ENCODE data around the gene ENO3. TPM values are rescaled to one million over a fixed set of nuclear protein-coding genes. Genes with fewer than 3 reads are reported as not detected.

Gene ENO3
- polyA plus RNA-seq, 1 of the 3 experiments (the other 2 are of a cell fraction) = 29.2 TPM

GRCh38 chr17:4971826-4972225 is 20.9 kb downstream of the ENO3 start:
- no peaks in the 10 kb centered on the region for H3K27me3 ChIP-seq (ENCODE audit: insufficient read depth)
- TF ChIP-seq SIN3A (IDR thresholded peaks at IDR 0.05; ENCODE audit: borderline replicate concordance, low read depth, low read length) (no peak), MEF2A (IDR thresholded peaks at IDR 0.05; ENCODE audit: borderline replicate concordance, low read depth) (no peak), NFIC (IDR thresholded peaks at IDR 0.05; ENCODE audit: borderline replicate concordance) (no peak), RCOR1 (IDR thresholded peaks at IDR 0.05; ENCODE audit: low read length) (no peak), USF1 (IDR thresholded peaks at IDR 0.05; ENCODE audit: borderline replicate concordance, low read depth) (no peak), ELF1 (IDR thresholded peaks at IDR 0.05) (no peak), NRF1 (IDR thresholded peaks at IDR 0.05; ENCODE audit: low read depth, low read length) (no peak), MXI1 (IDR thresholded peaks at IDR 0.05; ENCODE audit: low read depth, low read length) (no peak), TEAD4 (IDR thresholded peaks at IDR 0.05; ENCODE audit: borderline replicate concordance, insufficient read depth) (no peak), CTCF (IDR thresholded peaks at IDR 0.05) (no peak), FOXJ3 (CRISPR knock-in tag; IDR thresholded peaks at IDR 0.05) (no peak), FOSL2 (IDR thresholded peaks at IDR 0.05; ENCODE audit: borderline replicate concordance, low read depth) (no peak), REST (IDR thresholded peaks at IDR 0.05; ENCODE audit: low read depth, low read length) (no peak), TCF12 (IDR thresholded peaks at IDR 0.05) (no peak), JUND (IDR thresholded peaks at IDR 0.05) (no peak), EP300 (IDR thresholded peaks at IDR 0.05; ENCODE audit: borderline replicate concordance in 1 of 2, low read depth in 1 of 2, low read length in 1 of 2) (no peak)
- TF ChIP-seq, protein P1, sequence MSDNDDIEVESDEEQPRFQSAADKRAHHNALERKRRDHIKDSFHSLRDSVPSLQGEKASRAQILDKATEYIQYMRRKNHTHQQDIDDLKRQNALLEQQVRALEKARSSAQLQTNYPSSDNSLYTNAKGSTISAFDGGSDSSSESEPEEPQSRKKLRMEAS (IDR thresholded peaks at IDR 0.05; ENCODE audit: low read depth) = no peak
- TF ChIP-seq, protein P2, sequence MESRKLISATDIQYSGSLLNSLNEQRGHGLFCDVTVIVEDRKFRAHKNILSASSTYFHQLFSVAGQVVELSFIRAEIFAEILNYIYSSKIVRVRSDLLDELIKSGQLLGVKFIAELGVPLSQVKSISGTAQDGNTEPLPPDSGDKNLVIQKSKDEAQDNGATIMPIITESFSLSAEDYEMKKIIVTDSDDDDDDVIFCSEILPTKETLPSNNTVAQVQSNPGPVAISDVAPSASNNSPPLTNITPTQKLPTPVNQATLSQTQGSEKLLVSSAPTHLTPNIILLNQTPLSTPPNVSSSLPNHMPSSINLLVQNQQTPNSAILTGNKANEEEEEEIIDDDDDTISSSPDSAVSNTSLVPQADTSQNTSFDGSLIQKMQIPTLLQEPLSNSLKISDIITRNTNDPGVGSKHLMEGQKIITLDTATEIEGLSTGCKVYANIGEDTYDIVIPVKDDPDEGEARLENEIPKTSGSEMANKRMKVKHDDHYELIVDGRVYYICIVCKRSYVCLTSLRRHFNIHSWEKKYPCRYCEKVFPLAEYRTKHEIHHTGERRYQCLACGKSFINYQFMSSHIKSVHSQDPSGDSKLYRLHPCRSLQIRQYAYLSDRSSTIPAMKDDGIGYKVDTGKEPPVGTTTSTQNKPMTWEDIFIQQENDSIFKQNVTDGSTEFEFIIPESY (IDR thresholded peaks at IDR 0.05; ENCODE audit: borderline replicate concordance, low read depth) = no peak
- TF ChIP-seq, protein P3, sequence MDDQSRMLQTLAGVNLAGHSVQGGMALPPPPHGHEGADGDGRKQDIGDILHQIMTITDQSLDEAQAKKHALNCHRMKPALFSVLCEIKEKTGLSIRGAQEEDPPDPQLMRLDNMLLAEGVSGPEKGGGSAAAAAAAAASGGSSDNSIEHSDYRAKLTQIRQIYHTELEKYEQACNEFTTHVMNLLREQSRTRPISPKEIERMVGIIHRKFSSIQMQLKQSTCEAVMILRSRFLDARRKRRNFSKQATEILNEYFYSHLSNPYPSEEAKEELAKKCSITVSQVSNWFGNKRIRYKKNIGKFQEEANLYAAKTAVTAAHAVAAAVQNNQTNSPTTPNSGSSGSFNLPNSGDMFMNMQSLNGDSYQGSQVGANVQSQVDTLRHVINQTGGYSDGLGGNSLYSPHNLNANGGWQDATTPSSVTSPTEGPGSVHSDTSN (IDR thresholded peaks at IDR 0.05) = no peak
- TF ChIP-seq, protein P4, sequence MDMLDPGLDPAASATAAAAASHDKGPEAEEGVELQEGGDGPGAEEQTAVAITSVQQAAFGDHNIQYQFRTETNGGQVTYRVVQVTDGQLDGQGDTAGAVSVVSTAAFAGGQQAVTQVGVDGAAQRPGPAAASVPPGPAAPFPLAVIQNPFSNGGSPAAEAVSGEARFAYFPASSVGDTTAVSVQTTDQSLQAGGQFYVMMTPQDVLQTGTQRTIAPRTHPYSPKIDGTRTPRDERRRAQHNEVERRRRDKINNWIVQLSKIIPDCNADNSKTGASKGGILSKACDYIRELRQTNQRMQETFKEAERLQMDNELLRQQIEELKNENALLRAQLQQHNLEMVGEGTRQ (IDR thresholded peaks at IDR 0.05; ENCODE audit: borderline replicate concordance, low read depth, low read length) = no peak

More at GRCh38 chr17:4971826-4972225, 20.9 kb downstream of the ENO3 start:
- CTCF ChIA-PET = interaction anchor here (2.1 to 6.6 kb wide), 4 partner anchors 8 to 91 kb away, joined by 8 to 52 read pairs (median 25); partner anchors contain the start of gene CAMTA2
- Histone ChIP-seq H3F3A (replicated peaks; ENCODE audit: insufficient read depth) (peaks cover 9% of the 10 kb centered on the region), H3K9me2 (no peaks in the 10 kb centered on the region), H3K4me1 (ENCODE audit: control insufficient read depth in 1 of 2, insufficient read depth in 2 of 2, low read depth in 1 of 2, low read length in 1 of 2) (peaks cover 9 to 14% of the 10 kb centered on the region in 2 experiments; a peak in 2 of 4 replicates), H2AFZ (ENCODE audit: low read depth) (no peak overlapping the region), H3K79me2 (ENCODE audit: insufficient read depth) (peaks cover 23% of the 10 kb centered on the region), H3K9ac (no peak overlapping the region), H4K20me1 (ENCODE audit: insufficient read depth) (no peaks in the 10 kb centered on the region), H3K27ac (ENCODE audit: low read depth in 2 of 2, low read length in 1 of 2) (no peak overlapping the region), H3K9me3 (no peaks in the 10 kb centered on the region), H3K36me3 (replicated peaks in 1 of 2; ENCODE audit: control insufficient read depth in 1 of 2, insufficient read depth in 2 of 2, low read length in 1 of 2) (peaks cover 13 to 26% of the 10 kb centered on the region in 2 experiments), H3K4me2 (no peak overlapping the region), H3K4me3 (ENCODE audit: low read depth in 2 of 2, low read length in 1 of 2) (no peak overlapping the region)
- no peak for DNase-seq
- POLR2A ChIA-PET = interaction anchor here (1.1 kb wide), 1 partner anchor 9 kb away, joined by 3 read pairs; no protein-coding TSS in a partner anchor
- 91% methylated on average over 5 of the region's 6 CpGs for WGBS (ENCODE audit: low lambda C conversion rate)
